Cerebellar cortex (tissue), 1 donor: Measurements from ENCODE around the gene PVR.
"Not testable (repeated sequence)": the region's sequence is repeated elsewhere in the genome, so short reads cannot be mapped to it uniquely, and the experiment has no call there.

Source experiments
- DNase-seq: peaks from one replicate; pipeline ENCODE4 v3.0.0-alpha.2; 2015; ENCODE audit warnings: low spot score

The PVR gene

GRCh38 chr19:44618640-44619357 is 24.9 kb upstream of the PVR start:
- no peak for DNase-seq

- no peak for DNase-seq
Observed at GRCh38 chr19:44620667-44621066, 23.0 kb upstream of the PVR start.

GRCh38 chr19:44621367-44621766 is 22.3 kb upstream of the PVR start:
- DNase-seq, result no peak

- DNase-seq, result no peak
Observed at GRCh38 chr19:44623080-44623479, 20.6 kb upstream of the PVR start.

- no peak for DNase-seq
Observed at GRCh38 chr19:44623626-44624025, 20.1 kb upstream of the PVR start.

GRCh38 chr19:44624840-44625354 is 18.8 kb upstream of the PVR start:
- DNase-seq, result no peak

GRCh38 chr19:44625637-44626036 is 18.1 kb upstream of the PVR start:
- not testable (repeated sequence) for DNase-seq

GRCh38 chr19:44626048-44626624 is 17.6 kb upstream of the PVR start:
- DNase-seq, result no peak

GRCh38 chr19:44627631-44628030 is 16.1 kb upstream of the PVR start:
- no peak for DNase-seq

- DNase-seq, result no peak
Observed at GRCh38 chr19:44628793-44629192, 14.9 kb upstream of the PVR start.

GRCh38 chr19:44631611-44632010 is 12.1 kb upstream of the PVR start:
- not testable (repeated sequence) for DNase-seq

GRCh38 chr19:44634058-44634457 is 9.7 kb upstream of the PVR start:
- not testable (repeated sequence) for DNase-seq

- DNase-seq, result no peak
Observed at GRCh38 chr19:44634785-44635184, 8.9 kb upstream of the PVR start.

GRCh38 chr19:44635581-44636438 is 7.9 kb upstream of the PVR start:
- DNase-seq, result no peak

- no peak for DNase-seq
Observed at GRCh38 chr19:44636439-44637389, 7.0 kb upstream of the PVR start.

- no peak for DNase-seq
Observed at GRCh38 chr19:44637390-44637764, 6.3 kb upstream of the PVR start.

- no peak for DNase-seq
Observed at GRCh38 chr19:44640518-44640917, 3.2 kb upstream of the PVR start.

- DNase-seq, result no peak
Observed at GRCh38 chr19:44641501-44642265, 2.0 kb upstream of the PVR start.

- DNase-seq, result no peak
Observed at GRCh38 chr19:44642377-44642776, 1.3 kb upstream of the PVR start.

- DNase-seq, result peak; percentile 72
Observed at GRCh38 chr19:44644402-44645016, 799 bp downstream of the PVR start.
